Stimulated activated CD4-positive, alpha-beta T cell treated with anti-CD3 and anti-CD28 coated beads, TNF-alpha, amount 100 ng/mL, for 24 hours (primary cell): ENCODE results near the gene MEF2C.
"Not testable (repeated sequence)": the region's sequence is repeated elsewhere in the genome, so short reads cannot be mapped to it uniquely, and the experiment has no call there.

Source experiments
- DNase-seq, 3 experiments: peaks; one replicate each; pipeline ENCODE4 v3.0.0-alpha.2; 2020; ENCODE audit warnings: low read depth in 3 of 3

MEF2C gene

GRCh38 chr5:88862547-88863175, 20.3 kb downstream of the MEF2C start:
- no peak for DNase-seq

- DNase-seq: no peak
Observed at GRCh38 chr5:88861231-88861630, 21.8 kb downstream of the MEF2C start.

DNA sequence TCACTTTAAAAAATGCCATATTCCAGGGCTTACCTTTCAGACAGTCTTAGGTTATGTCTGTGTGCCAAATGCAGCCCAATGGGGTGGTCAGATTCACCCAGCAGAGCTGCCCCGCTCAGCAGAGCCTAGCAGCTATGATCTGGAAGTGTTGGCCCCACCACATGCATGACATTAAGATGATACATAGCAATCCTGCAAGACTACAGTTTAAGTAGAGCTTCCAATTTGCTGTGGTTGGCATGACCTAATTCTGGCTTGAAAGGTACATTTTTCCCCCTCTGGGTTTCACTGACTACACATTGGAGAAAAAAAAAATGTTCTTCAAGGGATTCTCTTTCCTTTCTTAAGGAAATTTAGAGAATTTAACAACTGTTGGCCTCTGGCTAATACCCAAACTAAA, 22.5 kb downstream of the MEF2C start:
- no peak for DNase-seq

GRCh38 chr5:88858392-88858791, 24.6 kb downstream of the MEF2C start:
- no peak for DNase-seq

GRCh38 chr5:88856381-88856780, 26.6 kb downstream of the MEF2C start:
- not testable (repeated sequence) for DNase-seq

- DNase-seq: no peak
Observed at GRCh38 chr5:88854769-88855168, 28.2 kb downstream of the MEF2C start.

GRCh38 chr5:88847420-88847819, 35.6 kb downstream of the MEF2C start:
- no peak for DNase-seq

GRCh38 chr5:88846434-88846833, 36.5 kb downstream of the MEF2C start:
- DNase-seq: no peak

- no peak for DNase-seq
Observed at GRCh38 chr5:88845081-88845697, 37.8 kb downstream of the MEF2C start.

DNA sequence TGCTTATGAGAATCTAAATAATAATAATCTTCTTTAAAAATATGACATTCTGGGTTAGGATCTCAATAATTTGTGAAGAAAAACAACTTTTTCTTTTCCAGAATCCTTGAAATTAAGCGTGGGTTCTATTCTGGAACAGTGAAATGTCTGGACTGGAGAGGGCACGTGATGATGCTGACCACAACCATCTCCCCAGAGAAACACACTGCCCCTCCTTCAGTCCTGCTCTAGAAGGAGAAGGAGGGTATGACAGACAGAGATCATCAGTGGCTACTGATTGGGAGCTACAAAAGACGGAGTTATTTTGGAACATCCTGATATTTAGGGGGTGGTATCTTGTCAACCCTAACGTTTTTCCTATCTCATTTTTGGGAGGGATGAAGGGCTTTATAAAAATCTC, 40.2 kb downstream of the MEF2C start:
- DNase-seq: no peak

DNA sequence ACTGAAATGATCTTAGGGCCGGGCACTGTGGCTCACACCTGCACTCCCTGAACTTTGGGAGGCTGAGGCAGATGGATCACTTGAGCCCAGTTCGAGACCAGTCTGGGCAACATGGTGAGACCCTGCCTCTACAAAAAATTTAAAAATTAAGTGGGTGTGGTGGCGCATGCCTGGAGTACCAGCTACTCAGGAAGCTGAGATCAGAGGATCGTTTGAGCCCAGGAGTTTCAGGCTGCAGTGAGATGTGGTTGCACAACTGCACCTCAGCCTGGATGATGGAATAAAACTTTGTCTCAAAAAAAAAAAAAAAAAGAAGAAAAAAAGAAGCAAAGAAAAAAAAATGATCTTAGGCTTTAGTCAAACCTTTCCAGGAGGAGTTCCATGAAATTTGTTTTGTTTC, 41.8 kb downstream of the MEF2C start:
- DNase-seq: no peak

DNA sequence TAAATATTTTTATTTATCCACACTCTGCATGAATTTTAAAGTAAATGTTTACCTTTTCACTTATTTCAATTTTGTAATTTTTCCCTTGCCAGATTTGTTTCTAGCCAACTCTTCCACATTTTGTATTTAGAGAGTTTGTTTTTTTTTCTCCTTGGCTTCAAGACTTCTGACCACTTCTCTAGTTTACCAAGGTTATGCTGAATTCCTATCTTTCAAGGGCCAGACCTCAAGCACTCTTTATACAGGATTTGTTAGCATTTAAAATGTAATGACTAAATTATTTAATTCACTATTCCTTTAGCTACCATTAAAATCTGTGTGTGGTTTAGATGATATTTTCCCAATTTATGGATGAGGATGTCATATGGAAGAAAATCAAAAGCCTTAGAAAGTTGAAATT, 42.5 kb downstream of the MEF2C start:
- DNase-seq: no peak

GRCh38 chr5:88839238-88839637, 43.7 kb downstream of the MEF2C start:
- DNase-seq: no peak

DNA sequence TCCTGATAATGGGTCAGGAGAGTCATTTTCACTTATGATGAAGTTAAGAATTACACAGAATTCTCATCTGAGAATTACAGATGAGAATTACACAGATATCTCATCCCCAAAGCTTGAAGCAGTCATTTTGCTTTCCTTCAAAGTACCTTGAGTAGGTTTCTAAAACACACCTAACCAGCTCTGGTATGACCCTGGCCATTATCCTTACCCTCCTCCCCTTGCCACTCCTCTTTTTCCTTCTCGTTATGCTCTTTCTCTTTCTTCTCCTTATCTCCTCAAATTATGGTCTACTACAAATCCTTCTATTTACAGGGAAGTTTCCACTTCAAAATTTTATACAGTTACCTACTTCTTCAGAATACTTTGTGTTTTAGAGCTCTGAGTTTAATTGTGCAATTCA, 44.5 kb downstream of the MEF2C start:
- DNase-seq: no peak

DNA sequence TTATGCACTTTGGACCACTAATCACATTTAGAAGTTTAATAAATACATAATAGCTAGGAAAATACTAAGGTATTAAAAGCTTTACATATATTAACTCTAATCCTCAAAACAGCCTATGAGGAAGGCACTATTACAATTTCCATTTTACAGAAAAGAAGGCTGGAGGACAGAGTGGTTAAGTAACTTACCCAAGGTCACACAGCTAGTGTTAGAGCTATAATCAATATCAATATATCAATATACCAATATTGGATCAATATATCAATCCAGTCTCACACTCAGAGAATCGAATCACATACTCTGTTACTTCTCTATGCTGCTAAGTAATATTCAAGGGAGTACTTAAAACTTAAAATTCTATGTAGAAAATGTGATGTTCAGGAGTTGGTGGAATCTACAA, 45.2 kb downstream of the MEF2C start:
- no peak for DNase-seq

DNA sequence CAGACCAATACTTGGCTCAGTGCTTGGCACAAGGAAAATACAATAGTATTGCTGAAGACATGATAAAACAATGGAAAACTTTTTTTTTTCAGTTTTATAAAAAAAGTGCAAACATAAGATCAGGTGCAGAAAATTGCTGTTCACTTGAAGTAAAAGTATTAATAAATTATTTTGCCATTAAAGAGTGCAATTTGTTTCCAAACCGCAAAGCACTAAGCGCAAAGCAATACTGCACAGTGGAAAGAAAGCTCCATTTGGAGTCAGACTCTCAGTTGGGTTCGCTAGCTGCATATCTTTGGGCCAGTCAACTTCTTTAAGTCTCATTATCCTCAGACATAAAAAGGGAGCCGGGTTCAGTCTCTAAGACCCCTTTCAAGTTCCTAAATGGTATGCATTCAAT, 45.8 kb downstream of the MEF2C start:
- DNase-seq: no peak

GRCh38 chr5:88836195-88836838, 46.7 kb downstream of the MEF2C start:
- DNase-seq: no peak

DNA sequence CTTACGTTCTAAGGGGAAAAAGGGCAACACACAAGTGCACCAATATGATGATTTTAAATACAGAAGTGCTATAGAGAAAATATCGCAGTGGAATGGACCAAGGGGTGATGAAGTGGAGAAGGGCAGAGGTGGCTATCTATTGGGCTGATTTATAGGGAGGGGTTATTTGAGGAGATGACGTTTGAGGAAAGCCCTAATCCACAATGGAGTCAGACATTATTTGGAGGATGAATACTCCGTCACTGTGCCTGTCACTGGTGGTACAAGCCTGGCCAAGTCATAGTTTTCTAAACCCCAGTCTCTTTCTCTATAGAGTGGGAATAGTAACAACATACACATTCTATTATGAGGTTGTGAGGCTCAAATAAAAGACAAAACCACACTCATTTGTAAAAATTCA, 48.5 kb downstream of the MEF2C start:
- no peak for DNase-seq

GRCh38 chr5:88834131-88834462, 48.9 kb downstream of the MEF2C start:
- no peak for DNase-seq

- DNase-seq: peak; percentile 4 to 45 (median 12)
Observed at GRCh38 chr5:88833371-88834130, 49.4 kb downstream of the MEF2C start.

DNA sequence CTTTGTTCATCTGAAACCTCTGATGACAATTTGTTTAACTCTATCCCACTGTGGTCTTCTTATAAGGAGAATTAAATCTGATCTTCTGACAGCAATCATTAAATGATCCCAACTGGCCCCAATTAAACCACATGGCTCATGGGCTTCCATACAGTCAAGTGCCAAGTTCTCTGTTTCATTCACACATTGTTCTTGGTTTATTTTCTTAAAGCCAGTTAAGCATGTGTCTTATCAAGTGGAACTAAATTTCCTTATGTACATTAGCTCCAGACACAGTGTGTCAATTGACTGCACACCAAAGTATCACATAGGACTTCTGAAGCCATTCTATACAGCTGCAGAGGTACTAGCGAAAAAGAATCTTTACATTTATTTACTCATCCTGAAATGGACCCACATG, 51.2 kb downstream of the MEF2C start:
- no peak for DNase-seq

DNA sequence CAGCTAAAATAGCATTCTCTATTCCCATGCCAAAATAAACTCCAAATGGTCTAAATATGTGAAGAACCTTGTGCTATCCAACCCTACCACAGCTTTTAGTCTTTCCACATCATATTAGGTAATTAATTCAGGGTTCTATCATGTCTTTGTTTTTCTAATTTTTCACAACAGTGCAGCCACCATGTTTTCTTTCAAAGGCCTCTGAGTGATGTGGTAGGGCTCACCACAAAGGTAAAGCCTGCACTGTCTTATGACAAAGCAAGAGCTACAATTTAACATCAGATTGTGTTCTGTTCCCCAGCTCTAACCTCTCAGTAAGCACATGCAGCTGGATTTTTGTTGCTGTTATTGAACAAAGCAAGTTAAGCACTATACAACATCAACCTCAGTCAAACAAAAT, 52.4 kb downstream of the MEF2C start:
- no peak for DNase-seq

- no peak for DNase-seq
Observed at GRCh38 chr5:88829775-88830174, 53.2 kb downstream of the MEF2C start.
